GM23248 (cell line): Measurements from ENCODE around the gene KIF26A.

Source experiments
- EZH2 ChIP-seq: fragments of 200-600 bp; sonication (generic); IDR thresholded peaks from 2 replicates; pipeline ENCODE4 v1.6.1; 2018; ENCODE audit warnings: antibody characterized with exemption, mild to moderate bottlenecking; ENCODE audit not compliant: insufficient read depth, poor library complexity, severe bottlenecking
- EZH2phosphoT487 ChIP-seq: fragments of 200-600 bp; sonication (generic); IDR thresholded peaks from 2 replicates; pipeline ENCODE4 v1.6.1; 2018; ENCODE audit warnings: antibody characterized with exemption, moderate library complexity, mild to moderate bottlenecking, low read depth; ENCODE audit not compliant: insufficient read depth

DNA sequence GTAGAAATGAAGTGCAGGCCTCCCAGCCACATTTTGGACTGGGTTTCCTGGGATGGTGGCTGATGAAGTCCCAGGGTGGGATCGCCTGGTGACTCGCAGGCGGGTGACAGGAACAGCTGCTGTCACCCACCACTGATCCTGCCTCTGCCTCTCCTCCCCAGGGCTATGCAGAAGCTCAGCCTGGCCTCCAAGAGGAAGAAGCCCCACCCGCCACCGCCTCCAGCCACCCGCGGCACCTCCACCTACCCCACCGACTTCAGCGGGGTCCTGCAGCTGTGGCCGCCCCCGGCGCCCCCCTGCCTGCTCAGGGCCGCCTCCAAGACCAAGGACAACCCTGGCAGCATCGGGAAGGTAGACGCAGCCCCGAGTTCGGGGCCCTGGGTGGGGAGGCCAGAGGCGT, 28.3 kb downstream of the KIF26A start:
- TF ChIP-seq EZH2 (no peak), EZH2phosphoT487 (no peak)
